HUES48 (cell line): ENCODE results near the gene OGDH.

Source experiments
- H3K27ac ChIP-seq: one replicate; pipeline ENCODE4 v1.7.0; 2013; ENCODE audit warnings: low read depth, low read length, inconsistent platforms
- H3K27me3 ChIP-seq: 2 replicates; pipeline ENCODE4 v1.6.1; 2013; ENCODE audit warnings: mild to moderate bottlenecking, low read length; ENCODE audit not compliant: control insufficient read depth, insufficient read depth
- H3K36me3 ChIP-seq: 2 replicates; pipeline ENCODE4 v1.6.1; 2013; ENCODE audit warnings: low read length; ENCODE audit not compliant: control insufficient read depth, insufficient read depth
- H3K4me1 ChIP-seq: 2 replicates; pipeline ENCODE4 v1.6.1; 2013; ENCODE audit warnings: mild to moderate bottlenecking, low read length; ENCODE audit not compliant: control insufficient read depth, insufficient read depth
- H3K4me3 ChIP-seq: 2 replicates; pipeline ENCODE4 v1.5.1; 2013; ENCODE audit warnings: mild to moderate bottlenecking, low read depth, low read length
- H3K9ac ChIP-seq: 2 replicates; pipeline ENCODE4 v1.6.1; 2013; ENCODE audit warnings: mild to moderate bottlenecking, low read depth, low read length, moderate library complexity
- H3K9me3 ChIP-seq: 2 replicates; pipeline ENCODE4 v1.6.1; 2013; ENCODE audit warnings: low read length; ENCODE audit not compliant: control insufficient read depth, insufficient read depth

The OGDH gene

GRCh38 chr7:44621750-44622103 is 15.3 kb downstream of the OGDH start:
- H3K9me3 ChIP-seq, result no peaks in the 10 kb centered on the region
- no peak overlapping the region for H3K4me3 ChIP-seq
- H3K27ac ChIP-seq, result no peak overlapping the region
- no peak overlapping the region for H3K9ac ChIP-seq
- peaks cover 22% of the 10 kb centered on the region for H3K36me3 ChIP-seq
- 0 out of 2 replicates have a peak, but pooled peaks cover 3% of the 10 kb centered on the region for H3K4me1 ChIP-seq
- no peaks in the 10 kb centered on the region for H3K27me3 ChIP-seq

- no peak overlapping the region for H3K27ac ChIP-seq
- H3K4me1 ChIP-seq, result 0 out of 2 replicates have a peak, but pooled peaks cover 3% of the 10 kb centered on the region
- H3K9me3 ChIP-seq, result no peaks in the 10 kb centered on the region
- H3K4me3 ChIP-seq, result no peak overlapping the region
- no peak overlapping the region for H3K9ac ChIP-seq
- H3K36me3 ChIP-seq, result peaks cover 22% of the 10 kb centered on the region
- H3K27me3 ChIP-seq, result no peaks in the 10 kb centered on the region
Observed at GRCh38 chr7:44622342-44623151, 16.1 kb downstream of the OGDH start.

- H3K36me3 ChIP-seq, result peaks cover 30% of the 10 kb centered on the region
- no peaks in the 10 kb centered on the region for H3K4me1 ChIP-seq
- no peak overlapping the region for H3K4me3 ChIP-seq
- no peaks in the 10 kb centered on the region for H3K27me3 ChIP-seq
- H3K27ac ChIP-seq, result no peak overlapping the region
- no peak overlapping the region for H3K9ac ChIP-seq
- no peaks in the 10 kb centered on the region for H3K9me3 ChIP-seq
Observed at GRCh38 chr7:44624318-44624717, 17.9 kb downstream of the OGDH start.

- Histone ChIP-seq H3K4me1 (peaks cover 6% of the 10 kb centered on the region), H3K9ac (no peak overlapping the region), H3K4me3 (no peak overlapping the region), H3K9me3 (no peaks in the 10 kb centered on the region), H3K27me3 (no peaks in the 10 kb centered on the region), H3K27ac (no peak overlapping the region), H3K36me3 (peaks cover 37% of the 10 kb centered on the region)
Observed at GRCh38 chr7:44625526-44626471, 19.4 kb downstream of the OGDH start.

GRCh38 chr7:44626620-44627019 is 20.2 kb downstream of the OGDH start:
- Histone ChIP-seq H3K4me3 (no peak overlapping the region), H3K27me3 (no peaks in the 10 kb centered on the region), H3K9ac (no peak overlapping the region), H3K27ac (no peak overlapping the region), H3K9me3 (no peaks in the 10 kb centered on the region), H3K4me1 (peaks cover 14% of the 10 kb centered on the region), H3K36me3 (peaks cover 37% of the 10 kb centered on the region)

GRCh38 chr7:44629829-44630522 is 23.5 kb downstream of the OGDH start:
- Histone ChIP-seq H3K27me3 (no peaks in the 10 kb centered on the region), H3K27ac (no peak overlapping the region), H3K9me3 (no peaks in the 10 kb centered on the region), H3K4me1 (peaks cover 18% of the 10 kb centered on the region), H3K4me3 (no peak overlapping the region), H3K9ac (no peak overlapping the region), H3K36me3 (peaks cover 34% of the 10 kb centered on the region)

GRCh38 chr7:44630792-44631457 is 24.5 kb downstream of the OGDH start:
- Histone ChIP-seq H3K4me3 (no peak overlapping the region), H3K4me1 (peaks cover 20% of the 10 kb centered on the region), H3K36me3 (peaks cover 24% of the 10 kb centered on the region), H3K9ac (no peak overlapping the region), H3K27me3 (no peaks in the 10 kb centered on the region), H3K9me3 (no peaks in the 10 kb centered on the region), H3K27ac (peak overlapping the region; percentile 68)

GRCh38 chr7:44631458-44632115 is 25.2 kb downstream of the OGDH start:
- Histone ChIP-seq H3K27ac (peak overlapping the region; percentile 68), H3K4me3 (no peak overlapping the region), H3K27me3 (no peaks in the 10 kb centered on the region), H3K9ac (no peak overlapping the region), H3K36me3 (peaks cover 21% of the 10 kb centered on the region), H3K4me1 (peaks cover 27% of the 10 kb centered on the region), H3K9me3 (no peaks in the 10 kb centered on the region)

- H3K27ac ChIP-seq, result peak overlapping the region; percentile 68
- H3K27me3 ChIP-seq, result no peaks in the 10 kb centered on the region
- peaks cover 27% of the 10 kb centered on the region for H3K4me1 ChIP-seq
- no peak overlapping the region for H3K4me3 ChIP-seq
- no peaks in the 10 kb centered on the region for H3K9me3 ChIP-seq
- H3K36me3 ChIP-seq, result peaks cover 20% of the 10 kb centered on the region
- no peak overlapping the region for H3K9ac ChIP-seq
Observed at GRCh38 chr7:44632196-44632595, 25.8 kb downstream of the OGDH start.
